GM12878 (cell line): ENCODE data around the gene KDM6A. TPM values are rescaled to one million over a fixed set of nuclear protein-coding genes. Genes with fewer than 3 reads are reported as not detected.

Source experiments
- ATAC-seq: fragments of 200-7000 bp; cut with Tn5 transposase; 3 replicates; pipeline ENCODE4 v1.9.1; 2020; ENCODE audit warnings: mild to moderate bottlenecking, moderate library complexity
- BruUV-seq: library from RNA; stranded (reverse); fragments of 400-500 nt; replicated peaks from 2 replicates; lab custom pipeline; 2021; lab: Mats Ljungman, UMichigan
- CTCF ChIA-PET: fragments of 300-600 bp; sonication (Branson Sonifier 250); formaldehyde crosslinking; extraction: SDS; loops from one replicate; lab custom pipeline; 2021; ENCODE audit warnings: inconsistent platforms; lab: Yijun Ruan, JAX
- POLR2A ChIA-PET: fragments of 350-600 bp; formaldehyde crosslinking; extraction: SDS; loops from one replicate; lab custom pipeline; 2021; ENCODE audit warnings: inconsistent platforms; lab: Charles Lee
- RAD21 ChIA-PET: fragments of 300-600 bp; sonication (Branson Sonifier 250); formaldehyde crosslinking; loops from one replicate; lab custom pipeline; 2023; ENCODE audit warnings: antibody characterized with exemption; ENCODE audit not compliant: unreplicated experiment; lab: Charles Lee
- SMC1A ChIA-PET: fragments of 300-600 bp; sonication (Branson Sonifier 250); formaldehyde crosslinking; loops from one replicate; lab custom pipeline; 2023; ENCODE audit not compliant: unreplicated experiment, uncharacterized antibody; lab: Charles Lee
- DNase-seq: peaks from one replicate; pipeline ENCODE4 v3.0.0-alpha.2; 2011; ENCODE audit warnings: low read depth, low spot score
- FAIRE-seq: peaks from 3 replicates; lab custom pipeline; 2011; peaks lifted over from hg19 to GRCh38; lab: Jason Lieb, UNC
- H2AFZ ChIP-seq: 2 replicates; pipeline ENCODE4 v1.6.0; 2011; ENCODE audit warnings: low read depth, low read length, control low read depth; ENCODE audit not compliant: control insufficient read depth
- H3K27ac ChIP-seq: 2 replicates; pipeline ENCODE4 v1.5.1; 2011; ENCODE audit warnings: control low read depth; ENCODE audit not compliant: control insufficient read depth, insufficient read depth
- H3K27me3 ChIP-seq, 2 experiments: replicated peaks in 1 of 2; 2 replicates each; pipeline versions ENCODE4 v1.6.0 to v1.6.1; 2011; ENCODE audit warnings: low read length in 1 of 2; ENCODE audit not compliant: control insufficient read depth in 2 of 2, insufficient read depth in 2 of 2
- H3K36me3 ChIP-seq, 2 experiments: 2 replicates each; pipeline ENCODE4 v1.5.1; 2011; ENCODE audit warnings: low read length in 1 of 2; ENCODE audit not compliant: control insufficient read depth in 2 of 2, insufficient read depth in 2 of 2
- H3K4me1 ChIP-seq: 2 replicates; pipeline ENCODE4 v1.6.1; 2011; ENCODE audit warnings: mild to moderate bottlenecking, low read length, moderate library complexity, mixed read lengths; ENCODE audit not compliant: control insufficient read depth, insufficient read depth
- H3K4me2 ChIP-seq: 2 replicates; pipeline ENCODE4 v1.6.0; 2011; ENCODE audit warnings: control low read depth; ENCODE audit not compliant: control insufficient read depth, insufficient read depth
- H3K4me3 ChIP-seq: fragments of 200-600 bp; sonication (generic); 2 replicates; pipeline ENCODE4 v1.5.1; 2016
- H3K79me2 ChIP-seq: 2 replicates; pipeline ENCODE4 v1.6.0; 2011; ENCODE audit warnings: low read length; ENCODE audit not compliant: control insufficient read depth, insufficient read depth
- H3K9ac ChIP-seq: 2 replicates; pipeline ENCODE4 v1.8.0; 2011; ENCODE audit warnings: low read length, control low read depth, mixed read lengths; ENCODE audit not compliant: control insufficient read depth, insufficient read depth
- H3K9me3 ChIP-seq: replicated peaks from 3 replicates; pipeline ENCODE4 v1.5.1; 2011; ENCODE audit warnings: mild to moderate bottlenecking, low read length; ENCODE audit not compliant: control insufficient read depth, insufficient read depth
- H4K20me1 ChIP-seq: 2 replicates; pipeline ENCODE4 v1.6.0; 2011; ENCODE audit not compliant: control insufficient read depth, insufficient read depth
- ATF7 ChIP-seq: fragments of 450-650 bp; IDR thresholded peaks from 2 replicates; pipeline ENCODE4 v1.6.1; 2016; ENCODE audit warnings: low read depth, mild to moderate bottlenecking
- BRCA1 ChIP-seq: IDR thresholded peaks from 2 replicates; pipeline ENCODE4 v1.6.1; 2011; ENCODE audit warnings: low read depth, low read length, improper control_type of control experiment
- EZH2 ChIP-seq: IDR thresholded peaks from 2 replicates; pipeline ENCODE4 v1.6.1; 2012; ENCODE audit warnings: low read depth, mild to moderate bottlenecking, control low read depth, inconsistent platforms, low read length, borderline replicate concordance; ENCODE audit not compliant: control insufficient read depth
- FOS ChIP-seq: IDR thresholded peaks from 3 replicates; pipeline ENCODE4 v1.6.1; 2011; ENCODE audit warnings: borderline replicate concordance; ENCODE audit not compliant: insufficient read length; ENCODE audit errors: extremely low read depth
- IKZF1 ChIP-seq: fragments of 450-650 bp; conservative IDR thresholded peaks from 2 replicates; pipeline ENCODE4 v1.6.1; 2017; ENCODE audit warnings: antibody characterized with exemption, mild to moderate bottlenecking
- IKZF2 ChIP-seq, 2 experiments: fragments of 450-650 bp; IDR thresholded peaks; 2 replicates each; pipeline ENCODE4 v1.6.1; 2017; ENCODE audit warnings: mild to moderate bottlenecking in 2 of 2, moderate library complexity in 2 of 2
- KLF5 ChIP-seq: fragments of 450-650 bp; IDR thresholded peaks from 2 replicates; pipeline ENCODE4 v1.6.1; 2014; ENCODE audit warnings: mild to moderate bottlenecking; ENCODE audit not compliant: partially characterized antibody
- MXI1 ChIP-seq: fragments of 150-350 bp; IDR thresholded peaks from 2 replicates; pipeline ENCODE4 v1.6.1; 2011; ENCODE audit warnings: low read depth, mild to moderate bottlenecking, inconsistent platforms, low read length, improper control_type of control experiment
- NBN ChIP-seq: fragments of 450-650 bp; IDR thresholded peaks from 2 replicates; pipeline ENCODE4 v1.6.1; 2016
- RB1 ChIP-seq: fragments of 450-650 bp; formaldehyde crosslinking; IDR thresholded peaks from 2 replicates; pipeline ENCODE4 v1.6.1; 2017; ENCODE audit warnings: mild to moderate bottlenecking, borderline replicate concordance
- RBBP5 ChIP-seq: fragments of 200-600 bp; sonication (generic); conservative IDR thresholded peaks from 2 replicates; pipeline ENCODE4 v1.6.1; 2016
- SKIL ChIP-seq: fragments of 450-650 bp; IDR thresholded peaks from 2 replicates; pipeline ENCODE4 v1.6.1; 2017; ENCODE audit warnings: mild to moderate bottlenecking, low read depth, inconsistent platforms; ENCODE audit not compliant: poor library complexity, severe bottlenecking
- TCF12 ChIP-seq: IDR thresholded peaks from 2 replicates; pipeline ENCODE4 v1.6.1; 2011; ENCODE audit warnings: low read depth, mild to moderate bottlenecking, low read length
- ZNF24 ChIP-seq: fragments of 450-650 bp; IDR thresholded peaks from 2 replicates; pipeline ENCODE4 v1.6.1; 2017; ENCODE audit warnings: antibody characterized with exemption, mild to moderate bottlenecking
- WGBS: methylation state at CpG from one replicate; pipeline ENCODE4 v1.1.6; 2016; ENCODE audit warnings: low lambda C conversion rate; ENCODE audit not compliant: insufficient replicate concordance, insufficient coverage; ENCODE audit errors: missing lambda C conversion rate; 5-methylcytosine and 5-hydroxymethylcytosine counted together
- in situ Hi-C: fragments of 300-500 bp; cut with MboI; formaldehyde crosslinking; loops from 9 replicates; pipeline ENCODE4 v1.14.3; 2018; ENCODE audit warnings: mixed read lengths
- intact Hi-C: fragments of 100-400 bp; cut with micrococcal nuclease; formaldehyde crosslinking; loops from one replicate; pipeline ENCODE4 v1.14.2; 2022; ENCODE audit not compliant: unreplicated experiment
- polyA plus RNA-seq, 11 experiments: library from polyadenylated mRNA; depleted of rRNA in 4 of 11; unstranded in 6 of 11; stranded (reverse) in 5 of 11; fragments of >200 nt; fragmentation: Nextera tagmentation in 4 of 11; fragmentation: Illumina TruSeq in 1 of 11; extraction: Ambion mirVana in 4 of 11; extraction: Trizol in 1 of 11; gene quantifications; 1 replicate in 1 of 11; 2 replicates in 10 of 11; pipeline versions ENCODE4 v1.2.1 to v1.2.3, GENCODE V29; 2011 to 2016; ENCODE audit warnings: inconsistent platforms in 2 of 11, missing spikeins in 2 of 11, low read depth in 1 of 11
- total RNA-seq, 4 experiments: library from RNA; depleted of rRNA in 3 of 4; stranded (reverse); fragments of >200 nt in 3 of 4; fragmentation: Illumina TruSeq in 1 of 4; extraction: Trizol in 1 of 4; gene quantifications; 2 replicates each; pipeline versions ENCODE4 v1.2.1 to v1.2.3, GENCODE V29; 2013 to 2021
- TF ChIP-seq, protein P1 (sequence below): fragments of 450-650 bp; IDR thresholded peaks from 2 replicates; pipeline ENCODE4 v1.6.1; 2016; ENCODE audit warnings: mild to moderate bottlenecking
- TF ChIP-seq, protein P2 (sequence below): fragments of 150-350 bp; IDR thresholded peaks from 2 replicates; pipeline ENCODE4 v1.6.1; 2016; ENCODE audit warnings: low read depth, low read length

KDM6A gene
- total and polyA plus RNA-seq, 10 of the 15 experiments (the other 5 are each of a cell fraction or from before 2014, with no cell fraction given), result 7.9 to 29.0 (median 20.4) TPM

DNA sequence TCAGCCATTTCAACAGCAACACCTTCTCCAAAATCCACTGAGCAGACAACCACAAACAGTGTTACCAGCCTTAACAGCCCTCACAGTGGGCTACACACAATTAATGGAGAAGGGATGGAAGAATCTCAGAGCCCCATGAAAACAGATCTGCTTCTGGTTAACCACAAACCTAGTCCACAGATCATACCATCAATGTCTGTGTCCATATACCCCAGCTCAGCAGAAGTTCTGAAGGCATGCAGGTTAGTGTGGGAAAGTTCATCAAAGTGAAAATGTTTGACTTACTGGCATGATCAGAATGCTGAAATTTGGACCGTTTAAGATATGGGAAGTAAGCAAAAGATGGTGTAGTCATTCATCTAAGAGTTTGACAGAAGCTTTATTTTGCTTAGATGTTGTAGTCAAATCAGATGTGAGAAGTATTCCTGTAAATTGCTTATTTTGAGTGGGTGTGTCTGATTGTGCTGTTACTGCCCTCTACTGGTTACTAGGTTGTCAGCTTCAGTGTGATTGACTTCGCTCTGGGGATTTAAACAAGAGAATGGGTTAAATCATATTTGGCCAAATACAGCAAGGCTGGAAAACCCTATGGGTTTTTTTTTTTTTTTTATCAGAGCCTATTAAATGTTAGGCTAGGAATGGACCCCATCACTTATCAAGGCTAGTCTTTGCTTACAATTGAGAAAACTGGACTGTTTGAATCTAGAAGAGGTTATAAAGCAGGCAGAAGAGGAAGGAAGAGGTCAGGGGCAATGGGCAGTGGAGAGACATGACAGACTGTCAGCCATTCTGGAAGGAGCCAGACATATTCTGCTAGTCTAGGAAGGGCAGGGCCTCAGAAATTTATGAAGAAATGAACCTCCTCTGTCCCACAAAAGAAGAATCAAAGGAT lies 197.4 kb downstream of the KDM6A start:
- DNase-seq (peak; percentile 45), FAIRE-seq (peak; percentile 82), ATAC-seq (peak; percentile 74)
- ChIA-PET POLR2A (interaction anchor here (0.6 kb wide), 1 partner anchor 1108 kb away, joined by 4 read pairs; no protein-coding TSS in a partner anchor), RAD21 (interaction anchor here (0.8 to 2.6 kb wide), 11 partner anchors 8 to 407 kb away, joined by 3 to 12 read pairs (median 4); partner anchors contain the start of gene KDM6A), SMC1A (interaction anchor here (0.6 to 3.9 kb wide), 11 partner anchors 19 to 844 kb away, joined by 3 to 30 read pairs (median 4); no protein-coding TSS in a partner anchor), CTCF (interaction anchor here (0.6 to 4.3 kb wide), 26 partner anchors 9 to 1102 kb away, joined by 3 to 31 read pairs (median 4); partner anchors contain the start of genes FUNDC1 and KDM6A)
- Histone ChIP-seq H3K4me2 (no peak overlapping the region), H3K36me3 (peaks cover 0 to 3% of the 10 kb centered on the region in 2 experiments; a peak in 3 of 4 replicates), H4K20me1 (no peaks in the 10 kb centered on the region), H2AFZ (no peak overlapping the region), H3K9ac (no peak overlapping the region), H3K79me2 (peaks cover 13% of the 10 kb centered on the region), H3K4me1 (peaks cover 9% of the 10 kb centered on the region), H3K27ac (0 out of 2 replicates have a peak overlapping the region, but pooled peaks have one; percentile 6), H3K4me3 (no peak overlapping the region), H3K9me3 (no peaks in the 10 kb centered on the region; the same call in 1 of the 3 replicates), H3K27me3 (no peaks in the 10 kb centered on the region)
- BruUV-seq, result TSS peak; percentile 7
- intact Hi-C loops (loop anchor here (2.0 to 10.0 kb wide), 3 partner anchors 166 to 526 kb away; partner anchors contain the start of genes FUNDC1 and KDM6A), in situ Hi-C loops (loop anchor here (25.0 kb wide), 1 partner anchor 183 kb away; no protein-coding TSS in a partner anchor)
- 0% methylated on average over 2 of the region's 2 CpGs for WGBS
- TF ChIP-seq SKIL, result no peak
- TF ChIP-seq NBN, result no peak
- no peak for TF ChIP-seq TCF12
- TF ChIP-seq, protein P1, sequence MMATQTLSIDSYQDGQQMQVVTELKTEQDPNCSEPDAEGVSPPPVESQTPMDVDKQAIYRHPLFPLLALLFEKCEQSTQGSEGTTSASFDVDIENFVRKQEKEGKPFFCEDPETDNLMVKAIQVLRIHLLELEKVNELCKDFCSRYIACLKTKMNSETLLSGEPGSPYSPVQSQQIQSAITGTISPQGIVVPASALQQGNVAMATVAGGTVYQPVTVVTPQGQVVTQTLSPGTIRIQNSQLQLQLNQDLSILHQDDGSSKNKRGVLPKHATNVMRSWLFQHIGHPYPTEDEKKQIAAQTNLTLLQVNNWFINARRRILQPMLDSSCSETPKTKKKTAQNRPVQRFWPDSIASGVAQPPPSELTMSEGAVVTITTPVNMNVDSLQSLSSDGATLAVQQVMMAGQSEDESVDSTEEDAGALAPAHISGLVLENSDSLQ, result peak; percentile 61
- TF ChIP-seq RB1, result no peak
- TF ChIP-seq MXI1, result peak; percentile 40; the same call in 1 of the 2 replicates
- TF ChIP-seq BRCA1, result no peak
- no peak for TF ChIP-seq IKZF1
- no peak for TF ChIP-seq ATF7
- no peak for TF ChIP-seq FOS
- no peak for TF ChIP-seq KLF5
- no peak for TF ChIP-seq IKZF2 (IDR thresholded peaks at IDR 0.05)
- TF ChIP-seq EZH2, result no peak
- no peak for TF ChIP-seq RBBP5
- TF ChIP-seq, protein P2, sequence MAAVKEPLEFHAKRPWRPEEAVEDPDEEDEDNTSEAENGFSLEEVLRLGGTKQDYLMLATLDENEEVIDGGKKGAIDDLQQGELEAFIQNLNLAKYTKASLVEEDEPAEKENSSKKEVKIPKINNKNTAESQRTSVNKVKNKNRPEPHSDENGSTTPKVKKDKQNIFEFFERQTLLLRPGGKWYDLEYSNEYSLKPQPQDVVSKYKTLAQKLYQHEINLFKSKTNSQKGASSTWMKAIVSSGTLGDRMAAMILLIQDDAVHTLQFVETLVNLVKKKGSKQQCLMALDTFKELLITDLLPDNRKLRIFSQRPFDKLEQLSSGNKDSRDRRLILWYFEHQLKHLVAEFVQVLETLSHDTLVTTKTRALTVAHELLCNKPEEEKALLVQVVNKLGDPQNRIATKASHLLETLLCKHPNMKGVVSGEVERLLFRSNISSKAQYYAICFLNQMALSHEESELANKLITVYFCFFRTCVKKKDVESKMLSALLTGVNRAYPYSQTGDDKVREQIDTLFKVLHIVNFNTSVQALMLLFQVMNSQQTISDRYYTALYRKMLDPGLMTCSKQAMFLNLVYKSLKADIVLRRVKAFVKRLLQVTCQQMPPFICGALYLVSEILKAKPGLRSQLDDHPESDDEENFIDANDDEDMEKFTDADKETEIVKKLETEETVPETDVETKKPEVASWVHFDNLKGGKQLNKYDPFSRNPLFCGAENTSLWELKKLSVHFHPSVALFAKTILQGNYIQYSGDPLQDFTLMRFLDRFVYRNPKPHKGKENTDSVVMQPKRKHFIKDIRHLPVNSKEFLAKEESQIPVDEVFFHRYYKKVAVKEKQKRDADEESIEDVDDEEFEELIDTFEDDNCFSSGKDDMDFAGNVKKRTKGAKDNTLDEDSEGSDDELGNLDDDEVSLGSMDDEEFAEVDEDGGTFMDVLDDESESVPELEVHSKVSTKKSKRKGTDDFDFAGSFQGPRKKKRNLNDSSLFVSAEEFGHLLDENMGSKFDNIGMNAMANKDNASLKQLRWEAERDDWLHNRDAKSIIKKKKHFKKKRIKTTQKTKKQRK, result no peak
- no peak for TF ChIP-seq ZNF24
